ENCODE results near the gene CERS6. TPM values are rescaled to one million over a fixed set of nuclear protein-coding genes. Genes with fewer than 3 reads are reported as not detected.

The CERS6 gene
- polyA plus RNA-seq, 1 donor (not counting 4 experiments of a cell fraction or from before 2014, with no cell fraction given): 19.5 TPM

DNA sequence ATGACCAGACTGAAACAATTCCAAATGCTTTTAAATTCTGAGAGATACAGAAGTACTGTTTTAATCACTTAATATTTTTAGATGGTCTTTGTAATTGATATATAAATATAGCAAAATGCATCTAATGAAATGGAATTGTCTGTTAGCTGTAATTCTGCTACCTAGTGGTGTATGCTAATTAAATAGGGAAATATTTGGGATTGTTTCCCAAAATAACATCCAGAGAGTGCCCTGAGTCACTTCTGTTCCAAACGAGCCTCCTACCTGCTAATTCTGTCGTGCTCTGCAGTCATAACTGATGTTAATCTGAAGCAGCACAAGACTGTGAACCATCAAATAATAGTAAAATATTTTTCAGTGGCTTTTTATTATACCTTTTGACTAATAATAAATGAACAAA lies 274.9 kb downstream of the CERS6 start:
- Histone ChIP-seq H3K27ac (ENCODE audit: control insufficient read depth, insufficient read depth, low read length) (no peak overlapping the region), H3K79me2 (ENCODE audit: control insufficient read depth, insufficient read depth, low read length) (no peaks in the 10 kb centered on the region), H2AFZ (ENCODE audit: control insufficient read depth, low read length) (no peak overlapping the region), H3K4me2 (ENCODE audit: control insufficient read depth, extremely low read depth, insufficient read depth, low read depth, low read length) (no peak overlapping the region), H3K4me3 (ENCODE audit: control insufficient read depth in 2 of 3, extremely low read depth in 1 of 3, insufficient read depth in 2 of 3, low read depth in 1 of 3, low read length in 3 of 3) (no peak overlapping the region), H3K9me1 (ENCODE audit: control insufficient read depth, extremely low read depth, insufficient read depth, low read length) (no peaks in the 10 kb centered on the region), H3K27me3 (ENCODE audit: control insufficient read depth, extremely low read depth, insufficient read depth, low read length) (no peaks in the 10 kb centered on the region), H3K9ac (ENCODE audit: control insufficient read depth, extremely low read depth, insufficient read depth, low read length) (no peak overlapping the region), H3K4me1 (ENCODE audit: control insufficient read depth, extremely low read depth, insufficient read depth, low read length) (no peaks in the 10 kb centered on the region), H4K20me1 (ENCODE audit: control insufficient read depth, extremely low read depth, insufficient read depth, low read length) (no peaks in the 10 kb centered on the region), H3K9me3 (ENCODE audit: control insufficient read depth, low read depth, low read length) (no peaks in the 10 kb centered on the region), H3K36me3 (ENCODE audit: control insufficient read depth in 2 of 2, extremely low read depth in 1 of 2, insufficient read depth in 2 of 2, low read length in 2 of 2) (no peaks in the 10 kb centered on the region)
- TF ChIP-seq, protein P1, sequence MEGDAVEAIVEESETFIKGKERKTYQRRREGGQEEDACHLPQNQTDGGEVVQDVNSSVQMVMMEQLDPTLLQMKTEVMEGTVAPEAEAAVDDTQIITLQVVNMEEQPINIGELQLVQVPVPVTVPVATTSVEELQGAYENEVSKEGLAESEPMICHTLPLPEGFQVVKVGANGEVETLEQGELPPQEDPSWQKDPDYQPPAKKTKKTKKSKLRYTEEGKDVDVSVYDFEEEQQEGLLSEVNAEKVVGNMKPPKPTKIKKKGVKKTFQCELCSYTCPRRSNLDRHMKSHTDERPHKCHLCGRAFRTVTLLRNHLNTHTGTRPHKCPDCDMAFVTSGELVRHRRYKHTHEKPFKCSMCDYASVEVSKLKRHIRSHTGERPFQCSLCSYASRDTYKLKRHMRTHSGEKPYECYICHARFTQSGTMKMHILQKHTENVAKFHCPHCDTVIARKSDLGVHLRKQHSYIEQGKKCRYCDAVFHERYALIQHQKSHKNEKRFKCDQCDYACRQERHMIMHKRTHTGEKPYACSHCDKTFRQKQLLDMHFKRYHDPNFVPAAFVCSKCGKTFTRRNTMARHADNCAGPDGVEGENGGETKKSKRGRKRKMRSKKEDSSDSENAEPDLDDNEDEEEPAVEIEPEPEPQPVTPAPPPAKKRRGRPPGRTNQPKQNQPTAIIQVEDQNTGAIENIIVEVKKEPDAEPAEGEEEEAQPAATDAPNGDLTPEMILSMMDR (optimal IDR thresholded peaks at IDR 0.05 in 1 of 3, IDR thresholded peaks at IDR 0.05 in 1 of 3, conservative IDR thresholded peaks at IDR 0.05 in 1 of 3; ENCODE audit: extremely low read depth in 1 of 3, insufficient read depth in 2 of 3, low read length in 3 of 3): no peak
- no peak for TF ChIP-seq EZH2 (IDR thresholded peaks at IDR 0.05; ENCODE audit: low read length)
- FAIRE-seq: no peak
- DNase-seq (ENCODE audit: low read depth, low spot score): no peak
- dilution Hi-C loops (cut with MboI; ENCODE audit: extremely low pct_ligation_motif_present, low sequenced_read_pairs): no loop called here

DNA sequence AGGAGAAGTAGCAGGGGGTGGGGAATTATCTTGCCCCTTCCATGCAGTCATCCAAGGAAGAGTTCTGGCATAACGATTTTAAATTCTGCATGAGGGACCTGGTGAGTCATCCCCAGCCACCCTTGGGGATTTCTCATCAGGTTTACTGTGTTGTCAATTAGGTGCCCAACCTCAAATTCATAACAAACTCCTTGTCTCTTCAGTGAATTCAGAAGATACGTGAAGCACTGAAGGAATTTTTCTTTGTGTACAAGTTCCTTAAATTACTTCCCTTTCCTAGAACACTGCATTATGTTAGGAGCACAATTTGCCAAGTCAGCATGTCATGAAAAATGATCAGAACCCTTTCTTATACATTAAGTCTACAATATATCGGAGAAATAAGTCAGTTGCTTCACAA lies 275.5 kb downstream of the CERS6 start:
- TF ChIP-seq, protein P1 (optimal IDR thresholded peaks at IDR 0.05 in 1 of 3, IDR thresholded peaks at IDR 0.05 in 1 of 3, conservative IDR thresholded peaks at IDR 0.05 in 1 of 3; ENCODE audit: extremely low read depth in 1 of 3, insufficient read depth in 2 of 3, low read length in 3 of 3): no peak
- FAIRE-seq (no peak), DNase-seq (ENCODE audit: low read depth, low spot score) (no peak)
- H3K27me3 ChIP-seq (ENCODE audit: control insufficient read depth, extremely low read depth, insufficient read depth, low read length): no peaks in the 10 kb centered on the region
- no peaks in the 10 kb centered on the region for H3K9me1 ChIP-seq (ENCODE audit: control insufficient read depth, extremely low read depth, insufficient read depth, low read length)
- no peak overlapping the region for H3K4me3 ChIP-seq (ENCODE audit: control insufficient read depth in 2 of 3, extremely low read depth in 1 of 3, insufficient read depth in 2 of 3, low read depth in 1 of 3, low read length in 3 of 3)
- H2AFZ ChIP-seq (ENCODE audit: control insufficient read depth, low read length): no peak overlapping the region
- no peaks in the 10 kb centered on the region for H3K36me3 ChIP-seq (ENCODE audit: control insufficient read depth in 2 of 2, extremely low read depth in 1 of 2, insufficient read depth in 2 of 2, low read length in 2 of 2)
- no peak overlapping the region for H3K4me2 ChIP-seq (ENCODE audit: control insufficient read depth, extremely low read depth, insufficient read depth, low read depth, low read length)
- H3K4me1 ChIP-seq (ENCODE audit: control insufficient read depth, extremely low read depth, insufficient read depth, low read length): no peaks in the 10 kb centered on the region
- no peak overlapping the region for H3K9ac ChIP-seq (ENCODE audit: control insufficient read depth, extremely low read depth, insufficient read depth, low read length)
- H4K20me1 ChIP-seq (ENCODE audit: control insufficient read depth, extremely low read depth, insufficient read depth, low read length): no peaks in the 10 kb centered on the region
- H3K27ac ChIP-seq (ENCODE audit: control insufficient read depth, insufficient read depth, low read length): no peak overlapping the region
- dilution Hi-C loops (cut with MboI; ENCODE audit: extremely low pct_ligation_motif_present, low sequenced_read_pairs): no loop called here
- no peaks in the 10 kb centered on the region for H3K9me3 ChIP-seq (ENCODE audit: control insufficient read depth, low read depth, low read length)
- no peaks in the 10 kb centered on the region for H3K79me2 ChIP-seq (ENCODE audit: control insufficient read depth, insufficient read depth, low read length)
